Measurements from ENCODE around the gene P2RY8.
A peak's percentile ranks its signal among the peaks of the same experiment; 100 is the strongest.
"Not testable (repeated sequence)": the region's sequence is repeated elsewhere in the genome, so short reads cannot be mapped to it uniquely, and the experiment has no call there.

The P2RY8 gene

GRCh38 chrX:1516596-1517104 is 20.3 kb downstream of the P2RY8 start:
- DNase-seq, result no peak

DNA sequence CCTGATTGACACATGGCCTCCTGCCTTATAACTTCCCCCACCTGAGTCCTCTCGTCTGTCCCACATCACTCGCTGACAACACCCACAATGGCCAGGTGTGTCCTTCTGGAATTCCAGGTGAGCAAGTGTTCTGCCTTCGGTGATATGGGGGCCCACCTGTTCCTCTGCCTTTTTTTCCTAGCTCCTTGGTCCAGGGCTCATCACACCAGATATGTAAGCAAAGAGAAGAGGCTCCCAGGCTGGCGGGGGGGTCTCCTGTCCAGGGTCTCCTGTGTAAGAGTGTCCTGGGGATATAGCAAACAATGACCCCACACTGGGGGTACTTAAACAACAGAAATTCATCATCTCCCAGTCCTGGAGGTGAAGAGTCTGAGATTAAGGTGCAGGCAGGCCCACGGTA is 25.2 kb downstream of the P2RY8 start:
- no peak for DNase-seq

GRCh38 chrX:1511150-1511549 is 25.8 kb downstream of the P2RY8 start:
- no peak for DNase-seq

- peak; percentile 74 for DNase-seq
Measured at GRCh38 chrX:1507511-1508463, 29.2 kb downstream of the P2RY8 start.

DNA sequence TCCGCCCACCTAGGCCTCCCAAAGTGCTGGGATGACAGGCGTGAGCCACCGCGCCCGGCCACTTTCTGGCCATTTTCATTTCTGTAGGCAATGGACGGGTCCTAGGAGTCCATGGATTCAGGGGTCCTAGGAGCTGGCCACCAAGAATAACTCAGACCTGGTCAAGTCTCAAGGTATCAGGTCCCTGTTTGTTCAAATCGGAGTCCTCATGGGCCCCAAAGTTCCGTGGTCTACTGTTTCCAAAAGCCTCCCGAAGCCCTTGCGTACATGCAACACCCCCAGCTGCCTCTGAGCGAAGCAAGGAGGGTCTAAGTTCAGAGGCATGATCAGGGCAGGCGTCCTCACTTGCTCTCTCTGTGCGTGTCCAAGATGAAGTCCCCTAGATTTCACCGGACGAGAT is 30.1 kb downstream of the P2RY8 start:
- DNase-seq, result no peak

GRCh38 chrX:1502853-1503252 is 34.1 kb downstream of the P2RY8 start:
- DNase-seq, result no peak

DNA sequence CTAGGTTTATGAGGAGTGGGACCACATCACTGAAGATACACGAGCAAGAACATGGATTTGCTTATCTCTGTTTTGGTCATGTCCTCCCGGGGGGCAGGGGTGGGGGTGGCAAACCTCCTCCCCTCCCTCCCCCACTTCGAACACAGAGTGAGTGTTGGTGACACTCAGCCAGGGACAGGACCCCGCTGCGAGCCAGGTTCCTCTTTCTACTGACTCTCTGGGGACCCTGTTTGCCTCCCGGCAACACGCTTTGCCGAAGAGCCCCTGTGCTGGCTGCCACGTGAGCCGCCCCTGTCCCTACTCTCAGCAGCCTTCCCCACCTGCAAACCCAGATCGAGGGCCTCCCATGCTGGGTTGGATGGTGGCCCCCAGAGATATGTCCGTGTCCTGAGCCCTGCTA is 34.7 kb downstream of the P2RY8 start:
- DNase-seq, result no peak

DNA sequence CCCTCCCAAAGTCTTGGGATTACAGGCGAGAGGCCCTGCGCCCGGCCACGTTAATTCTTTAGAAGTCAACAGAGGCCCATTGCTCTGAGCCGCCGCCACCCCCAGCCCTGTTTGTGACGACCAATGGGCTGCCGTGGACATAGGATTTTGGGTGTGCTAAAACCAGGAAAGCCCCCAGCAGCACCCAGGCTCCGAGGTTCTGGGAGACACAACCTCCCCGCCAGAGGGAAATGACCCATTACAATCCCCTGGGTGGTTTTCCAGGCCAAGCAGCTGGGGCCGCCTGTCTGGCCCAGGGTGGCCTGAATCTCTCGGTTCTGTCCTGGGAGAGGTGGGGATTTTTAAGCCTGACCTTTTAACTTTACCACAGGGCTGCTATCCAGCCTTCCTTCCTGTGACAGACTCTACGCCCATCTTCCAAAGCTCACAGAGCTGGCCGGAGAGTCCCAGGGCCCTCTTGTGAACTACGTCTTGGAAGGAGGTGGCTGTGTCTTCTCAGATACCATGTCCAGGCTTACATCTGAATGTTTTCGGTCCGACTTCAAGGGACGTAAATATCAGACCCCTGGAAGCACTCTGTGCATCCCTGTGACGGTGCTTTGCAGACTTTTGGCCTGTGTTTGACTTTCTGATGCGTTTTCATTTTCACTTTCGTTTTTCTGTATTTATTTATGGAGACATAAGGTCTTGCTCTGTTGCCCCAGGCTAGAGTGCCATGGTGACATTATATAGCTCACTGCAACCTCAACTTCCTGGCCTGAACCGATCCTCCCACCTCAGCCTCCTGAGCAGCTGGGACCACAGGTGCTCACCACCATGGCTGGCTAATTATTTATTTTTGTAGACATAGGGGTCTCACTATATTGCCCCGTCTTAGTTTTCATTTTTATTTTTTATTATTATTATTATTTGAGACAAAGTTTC is 36.0 kb downstream of the P2RY8 start:
- peak; percentile 55 for DNase-seq

DNA sequence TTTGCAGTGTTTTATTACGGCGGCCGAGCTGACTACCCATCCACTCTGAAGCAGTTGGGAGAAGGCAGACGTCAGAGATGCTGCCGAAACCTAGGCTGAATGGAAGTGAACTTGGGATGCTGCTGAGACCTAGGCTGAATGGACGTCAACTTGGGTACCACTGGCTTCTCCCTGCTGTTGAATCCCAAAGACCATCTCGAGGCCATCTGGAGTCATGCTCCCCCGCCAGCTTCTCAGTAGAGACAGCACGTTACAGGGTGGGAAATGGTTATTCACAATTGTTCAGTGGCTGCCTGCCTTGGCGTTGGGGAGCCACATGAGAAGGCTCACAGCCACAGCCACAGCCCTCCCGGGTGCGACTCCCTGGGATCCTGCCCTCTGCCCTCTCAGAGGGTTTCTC is 40.9 kb downstream of the P2RY8 start:
- no peak for DNase-seq

DNA sequence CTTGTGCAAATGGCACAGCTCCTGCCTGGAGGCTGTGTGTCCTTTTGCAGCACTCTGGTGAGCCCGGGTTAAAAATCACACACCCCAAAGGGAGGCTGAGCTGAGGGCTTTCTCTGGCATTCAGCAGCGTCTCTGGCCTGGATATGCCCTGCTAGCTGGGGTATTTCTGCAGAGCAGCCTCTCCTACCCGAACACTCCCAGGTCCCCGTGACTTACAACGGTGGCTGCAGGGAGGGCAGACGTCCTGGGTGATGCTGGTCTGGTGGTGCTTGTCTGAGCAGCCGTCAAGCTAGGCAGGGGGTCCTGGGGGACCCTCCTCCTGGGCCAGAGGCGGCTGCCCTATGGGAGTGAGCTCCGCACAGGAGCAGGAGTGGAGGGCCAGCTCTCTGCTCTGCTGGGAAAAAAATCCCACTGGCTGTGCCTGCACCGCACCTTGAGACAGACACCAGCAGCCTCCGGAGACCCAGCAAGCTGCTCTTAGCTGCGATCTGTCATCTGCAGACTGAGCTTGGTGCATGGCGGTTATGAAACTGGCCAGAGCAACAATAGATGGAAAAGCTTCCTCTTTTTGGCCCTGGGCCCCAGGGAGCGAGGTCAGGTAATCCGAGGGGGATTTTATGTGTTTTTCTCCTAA is 43.0 kb downstream of the P2RY8 start:
- no peak for DNase-seq

DNA sequence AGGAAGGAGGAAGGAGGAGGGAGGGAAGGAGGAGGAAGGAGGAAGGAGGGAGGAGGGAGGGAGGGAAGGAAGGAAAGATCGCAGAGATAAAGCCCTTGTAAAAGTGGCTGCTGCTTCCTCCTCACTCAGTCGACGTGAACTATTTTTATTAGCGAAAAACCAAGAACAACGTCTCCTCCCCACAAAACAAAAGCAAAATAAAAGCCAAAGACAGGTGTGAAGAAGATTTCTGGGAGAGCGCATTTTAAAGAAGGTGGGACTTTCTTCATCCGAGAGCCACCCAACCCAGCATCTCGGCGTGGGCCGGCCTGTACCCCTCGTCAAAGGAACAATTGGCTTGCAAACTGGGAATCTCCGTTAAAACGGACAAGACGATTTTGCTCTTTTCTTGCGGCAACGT is 43.6 kb downstream of the P2RY8 start:
- DNase-seq, result no peak

- no peak for DNase-seq
Measured at GRCh38 chrX:1492421-1493012, 44.5 kb downstream of the P2RY8 start.

DNA sequence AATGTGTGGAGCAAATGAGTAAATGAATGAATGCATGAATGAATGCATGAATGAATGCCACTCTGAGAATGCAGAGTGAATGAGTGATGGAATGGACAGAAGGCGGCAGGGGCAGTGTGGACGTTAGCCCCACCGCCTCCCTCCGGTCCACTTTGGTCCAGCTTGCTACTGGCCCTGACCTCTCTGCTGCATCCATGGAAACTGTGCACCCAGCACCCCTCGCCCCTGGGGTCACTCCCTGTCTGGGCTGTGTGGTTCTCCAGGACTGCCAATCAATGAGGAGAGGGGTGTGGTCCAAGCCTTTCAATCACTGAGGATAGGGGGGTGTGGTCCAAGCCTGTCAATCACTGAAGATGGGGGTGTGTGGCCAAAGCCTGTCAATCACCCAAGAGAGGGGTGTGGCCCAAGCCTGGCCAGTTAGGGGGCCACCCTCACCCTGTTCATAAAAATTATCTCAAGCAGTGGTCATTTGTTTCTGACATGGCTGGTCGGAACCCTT is 45.1 kb downstream of the P2RY8 start:
- peak; percentile 58 for DNase-seq

- DNase-seq, result not testable (repeated sequence)
Measured at GRCh38 chrX:1491248-1491647, 45.7 kb downstream of the P2RY8 start.

DNA sequence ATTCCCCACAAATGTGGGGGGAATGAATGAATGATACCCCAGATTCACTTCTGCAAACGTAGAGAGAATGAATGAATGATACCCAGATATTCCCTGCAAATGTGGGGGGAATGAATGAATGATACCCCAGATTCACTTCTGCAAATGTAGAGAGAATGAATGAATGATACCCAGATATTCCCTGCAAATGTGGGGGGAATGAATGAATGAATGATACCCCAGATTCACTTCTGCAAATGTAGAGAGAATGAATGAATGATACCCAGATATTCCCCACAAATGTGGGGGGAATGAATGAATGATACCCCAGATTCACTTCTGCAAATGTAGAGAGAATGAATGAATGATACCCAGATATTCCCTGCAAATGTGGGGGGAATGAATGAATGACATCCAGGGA is 46.3 kb downstream of the P2RY8 start:
- not testable (repeated sequence) for DNase-seq

GRCh38 chrX:1489354-1489753 is 47.6 kb downstream of the P2RY8 start:
- DNase-seq, result not testable (repeated sequence)

DNA sequence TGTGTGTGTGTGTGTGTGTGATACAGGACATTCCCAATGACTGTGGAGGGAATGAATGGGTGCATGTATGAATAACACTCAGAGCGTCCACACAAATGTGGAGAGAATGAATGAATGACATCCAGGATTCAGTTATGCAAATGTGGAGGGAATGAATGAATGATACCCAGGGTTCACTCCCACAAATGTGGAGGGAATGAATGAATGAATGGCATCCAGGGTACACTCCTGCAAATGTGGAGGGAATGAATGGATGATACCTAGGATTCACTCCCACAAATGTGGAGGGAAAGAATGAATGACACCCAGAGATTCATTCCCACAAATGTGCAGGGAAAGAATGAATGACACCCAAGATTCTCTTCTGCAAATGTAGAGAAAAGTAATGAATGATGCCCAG is 48.2 kb downstream of the P2RY8 start:
- no peak for DNase-seq

- no peak for DNase-seq
Measured at GRCh38 chrX:1488141-1488540, 48.8 kb downstream of the P2RY8 start.

DNA sequence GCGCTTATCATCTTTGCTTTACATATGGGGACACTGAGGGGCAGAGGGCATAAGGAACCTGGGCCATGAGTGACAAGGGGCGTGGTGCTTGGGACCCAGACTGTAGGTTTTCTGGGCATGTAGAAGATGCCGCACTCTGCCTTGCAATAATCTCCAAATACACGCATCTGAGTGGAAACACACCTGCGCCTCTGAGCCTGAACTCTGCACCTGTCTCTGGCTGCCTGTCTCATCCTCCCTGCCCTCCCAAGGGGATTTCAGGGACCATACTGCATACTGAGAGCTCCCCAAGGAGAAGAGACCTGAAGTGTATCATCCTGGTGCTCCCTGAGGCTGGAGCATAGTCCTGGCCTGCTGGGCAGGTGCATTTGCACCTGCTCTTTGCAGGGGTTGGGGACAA is 49.6 kb downstream of the P2RY8 start:
- no peak for DNase-seq

GRCh38 chrX:1486749-1487361 is 50.1 kb downstream of the P2RY8 start:
- no peak for DNase-seq

DNA sequence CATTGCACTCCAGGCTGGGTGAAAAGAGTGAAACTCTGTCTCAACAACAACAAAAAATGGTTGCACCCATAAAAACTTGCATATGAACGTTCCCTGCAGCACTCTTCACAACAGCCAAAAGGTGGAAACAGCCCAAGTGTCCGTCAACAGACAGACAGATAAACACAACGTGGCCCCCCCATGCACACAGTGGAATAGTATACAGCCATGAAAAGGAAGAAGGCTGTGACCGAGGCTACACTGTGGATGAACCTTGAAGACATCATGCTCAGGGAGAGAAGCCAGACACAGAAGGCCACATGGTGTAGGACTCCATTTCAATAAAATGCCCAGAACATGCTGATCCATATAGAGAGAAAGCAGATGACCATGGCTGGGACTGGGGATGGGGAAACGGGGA is 50.8 kb downstream of the P2RY8 start:
- no peak for DNase-seq

DNA sequence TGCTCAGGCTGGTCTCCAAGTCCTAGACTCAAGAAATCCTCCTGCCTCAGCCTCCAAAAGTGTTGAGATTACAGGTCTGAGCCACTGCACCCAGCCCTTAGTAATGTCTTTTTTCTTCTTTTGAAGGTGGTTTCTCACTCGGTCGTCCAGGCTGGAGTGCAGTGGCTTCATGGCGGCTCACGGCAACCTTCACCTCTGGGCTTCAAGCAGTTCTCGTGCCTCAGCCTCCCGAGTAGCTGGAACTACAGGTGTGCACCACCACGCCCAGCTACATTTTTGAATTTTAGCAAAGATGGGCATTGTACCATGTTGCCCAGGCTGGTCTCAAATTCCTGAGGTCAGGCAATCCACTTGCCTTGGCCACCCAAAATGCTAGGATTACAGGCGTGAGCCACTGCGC is 52.0 kb downstream of the P2RY8 start:
- DNase-seq, result no peak
